Measurements from ENCODE around the gene SNW1.
"Not testable (repeated sequence)": the region's sequence is repeated elsewhere in the genome, so short reads cannot be mapped to it uniquely, and the experiment has no call there.

SNW1 gene

GRCh38 chr14:77752266-77752665 is 8.7 kb downstream of the SNW1 start:
- no peak for DNase-seq (ENCODE audit: low read depth in 3 of 3)

GRCh38 chr14:77747425-77747824 is 13.5 kb downstream of the SNW1 start:
- DNase-seq (ENCODE audit: low read depth in 3 of 3), result not testable (repeated sequence)

GRCh38 chr14:77746064-77746702 is 14.8 kb downstream of the SNW1 start:
- no peak for DNase-seq (ENCODE audit: low read depth in 3 of 3)

GRCh38 chr14:77741438-77741837 is 19.5 kb downstream of the SNW1 start:
- no peak for DNase-seq (ENCODE audit: low read depth in 3 of 3)

GRCh38 chr14:77738559-77739250 is 22.3 kb downstream of the SNW1 start:
- no peak for DNase-seq (ENCODE audit: low read depth in 3 of 3)

- no peak for DNase-seq (ENCODE audit: low read depth in 3 of 3)
Observed at GRCh38 chr14:77730976-77731497, 29.9 kb downstream of the SNW1 start.

- no peak for DNase-seq (ENCODE audit: low read depth in 3 of 3)
Observed at GRCh38 chr14:77722301-77722700, 38.7 kb downstream of the SNW1 start.

GRCh38 chr14:77721437-77721836 is 39.5 kb downstream of the SNW1 start:
- DNase-seq (ENCODE audit: low read depth in 3 of 3), result no peak

GRCh38 chr14:77717608-77718305 is 43.2 kb downstream of the SNW1 start:
- no peak for DNase-seq (ENCODE audit: low read depth in 3 of 3)

- DNase-seq (ENCODE audit: low read depth in 3 of 3), result peak in 1 of 3 donors; percentile 20
Observed at GRCh38 chr14:77714926-77715325, 46.0 kb downstream of the SNW1 start.

GRCh38 chr14:77710364-77710763 is 50.6 kb downstream of the SNW1 start:
- no peak for DNase-seq (ENCODE audit: low read depth in 3 of 3)

- no peak for DNase-seq (ENCODE audit: low read depth in 3 of 3)
Observed at GRCh38 chr14:77709412-77709811, 51.5 kb downstream of the SNW1 start.

- no peak for DNase-seq (ENCODE audit: low read depth in 3 of 3)
Observed at GRCh38 chr14:77708749-77709148, 52.2 kb downstream of the SNW1 start.

- peak; percentile 76 to 82 (median 79) for DNase-seq (ENCODE audit: low read depth in 3 of 3)
Observed at GRCh38 chr14:77707724-77708408, 53.1 kb downstream of the SNW1 start, which contains the start of the genes ALKBH1 and SLIRP. TSS of gene ALKBH1 (minus strand) at chr14:77708023. CDS start at chr14:77708004, 19 bp downstream. TSS of gene SLIRP (plus strand) at chr14:77708103. CDS start at chr14:77708112, 9 bp downstream.

- no peak for DNase-seq (ENCODE audit: low read depth in 3 of 3)
Observed at GRCh38 chr14:77707355-77707723, 53.6 kb downstream of the SNW1 start.

GRCh38 chr14:77691259-77691658 is 69.7 kb downstream of the SNW1 start:
- DNase-seq (ENCODE audit: low read depth in 3 of 3), result no peak

- DNase-seq (ENCODE audit: low read depth in 3 of 3), result no peak
Observed at GRCh38 chr14:77682158-77682553, 78.8 kb downstream of the SNW1 start.

- DNase-seq (ENCODE audit: low read depth in 3 of 3), result no peak
Observed at GRCh38 chr14:77681196-77682157, 79.5 kb downstream of the SNW1 start.

GRCh38 chr14:77674931-77675330 is 86.0 kb downstream of the SNW1 start:
- no peak for DNase-seq (ENCODE audit: low read depth in 3 of 3)

- no peak for DNase-seq (ENCODE audit: low read depth in 3 of 3)
Observed at GRCh38 chr14:77673193-77673592, 87.8 kb downstream of the SNW1 start.
